ENCODE measurements around the gene TMEM120B. TPM values are rescaled to one million over a fixed set of nuclear protein-coding genes. Genes with fewer than 3 reads are reported as not detected.
A peak's percentile ranks its signal among the peaks of the same experiment; 100 is the strongest.

Gene TMEM120B
- total and polyA plus RNA-seq, 2 of the 13 experiments (the other 11 are each of a cell fraction or from before 2014, with no cell fraction given): 7.1 to 12.9 TPM

GRCh38 chr12:121812320-121812871 is 99.8 kb downstream of the TMEM120B start (continued):
- TF ChIP-seq ZNF552 (CRISPR knock-in tag; IDR thresholded peaks at IDR 0.05; ENCODE audit: borderline replicate concordance) (no peak), TAF1 (CRISPR knock-in tag; IDR thresholded peaks at IDR 0.05) (peak; percentile 40; the same call in 1 of the 2 replicates), PHF5A (CRISPR knock-in tag; IDR thresholded peaks at IDR 0.05; ENCODE audit: low read depth, unreplicated experiment) (no peak), TBX2 (CRISPR knock-in tag; IDR thresholded peaks at IDR 0.05; ENCODE audit: borderline replicate concordance) (0 out of 2 replicates have a peak, but pooled peaks have one; percentile 4), ZNF280D (CRISPR knock-in tag; IDR thresholded peaks at IDR 0.05) (no peak), HMGXB4 (CRISPR knock-in tag; IDR thresholded peaks at IDR 0.05; ENCODE audit: borderline replicate concordance in 1 of 2, low read depth in 1 of 2) (peak; percentile 15 to 54; a peak in 3 of 4 replicates), ZNF263 (CRISPR knock-in tag; IDR thresholded peaks at IDR 0.05) (peak; percentile 79), HOXA5 (CRISPR knock-in tag; IDR thresholded peaks at IDR 0.05) (peak; percentile 54; the same call in 1 of the 2 replicates), ZBTB8A (CRISPR knock-in tag; IDR thresholded peaks at IDR 0.05; ENCODE audit: borderline replicate concordance, low read depth) (no peak), ZNF335 (CRISPR knock-in tag; IDR thresholded peaks at IDR 0.05) (0 out of 2 replicates have a peak, but pooled peaks have one; percentile 11), ZNF225 (CRISPR knock-in tag; IDR thresholded peaks at IDR 0.05) (no peak)
